ENCODE data around the gene CNTNAP5. TPM values are rescaled to one million over a fixed set of nuclear protein-coding genes. Genes with fewer than 3 reads are reported as not detected.

The CNTNAP5 gene
- total and polyA plus RNA-seq, 2 of the 4 experiments (the other 2 are of a cell fraction), result not detected

DNA sequence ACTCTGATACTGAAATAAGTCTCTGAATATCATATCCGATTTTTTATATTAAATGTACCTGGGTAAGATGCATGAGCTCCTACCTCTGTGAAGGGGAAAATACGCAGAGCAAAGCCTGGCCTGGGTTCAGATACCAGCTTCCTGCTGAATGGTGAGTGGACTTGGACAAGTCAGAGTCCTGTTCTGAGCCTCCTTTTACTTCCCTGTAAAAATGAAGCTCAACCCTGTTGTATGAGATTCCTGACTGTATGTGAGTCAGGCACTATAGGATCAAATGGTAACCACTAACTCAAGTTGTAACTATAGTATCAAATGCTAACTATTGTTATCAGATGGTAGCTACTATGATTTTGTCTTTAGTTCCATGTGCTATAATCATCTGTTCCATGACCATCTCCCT, 561.7 kb downstream of the CNTNAP5 start:
- no peak overlapping the region for H3K18ac ChIP-seq (ENCODE audit: low read depth, low read length)
- H4K20me1 ChIP-seq (ENCODE audit: insufficient read depth, low read length), result no peaks in the 10 kb centered on the region
- no peak overlapping the region for H2AK9ac ChIP-seq (replicated peaks; ENCODE audit: low read depth, low read length, poor library complexity)
- no peaks in the 10 kb centered on the region for H3K79me1 ChIP-seq (ENCODE audit: low read depth in 1 of 2, low read length in 2 of 2)
- H3K9me3 ChIP-seq (ENCODE audit: control insufficient read depth, insufficient read depth, low read length), result no peaks in the 10 kb centered on the region
- POLR2A ChIA-PET (ENCODE audit: unreplicated experiment), result no interaction called here
- H3K23ac ChIP-seq (ENCODE audit: low read depth, low read length), result no peak overlapping the region
- no peak overlapping the region for H2BK120ac ChIP-seq (ENCODE audit: low read depth, low read length)
- H2BK15ac ChIP-seq (ENCODE audit: low read depth, low read length), result no peak overlapping the region
- in situ Hi-C loops (cut with MboI; ENCODE audit: low sequenced_read_pairs), result no loop called here
- no peak overlapping the region for H3K56ac ChIP-seq (ENCODE audit: extremely low read depth, insufficient read depth, low read length)
- no peak for TF ChIP-seq MXI1 (IDR thresholded peaks at IDR 0.05; ENCODE audit: borderline replicate concordance, low read depth, low read length)
- no peak for TF ChIP-seq POLR2A (IDR thresholded peaks at IDR 0.05; ENCODE audit: low read depth, low read length)
- no peak for TF ChIP-seq MAFK (IDR thresholded peaks at IDR 0.05; ENCODE audit: low read depth, low read length)
- WGBS, 2 experiments (ENCODE audit: extremely low coverage in 2 of 2, insufficient read length in 1 of 2), result no CpG with 5 or more reads among the region's 2 CpGs
- H3K36me3 ChIP-seq (ENCODE audit: control insufficient read depth, insufficient read depth, low read length), result no peaks in the 10 kb centered on the region
- H3K4ac ChIP-seq (ENCODE audit: low read depth, low read length), result no peak overlapping the region
- no peak overlapping the region for H2BK20ac ChIP-seq (ENCODE audit: low read depth, low read length)
- no peak overlapping the region for H3K14ac ChIP-seq (replicated peaks; ENCODE audit: low read depth, low read length)
- H3K4me1 ChIP-seq (ENCODE audit: control insufficient read depth, insufficient read depth, low read length), result no peaks in the 10 kb centered on the region
- ATAC-seq (ENCODE audit: low read depth) (no peak), DNase-seq (no peak)
- CTCF ChIA-PET, result no interaction called here
- dilution Hi-C loops (cut with HindIII; ENCODE audit: low sequenced_read_pairs, unreplicated experiment), result no loop called here
- no peak overlapping the region for H4K5ac ChIP-seq (ENCODE audit: low read depth, low read length)
- no peak overlapping the region for H3K27ac ChIP-seq (ENCODE audit: insufficient read depth, low read length)
- H3K27me3 ChIP-seq (ENCODE audit: control insufficient read depth, insufficient read depth, low read length), result no peaks in the 10 kb centered on the region
- intact Hi-C loops (cut with micrococcal nuclease), result no loop called here
- H4K91ac ChIP-seq (ENCODE audit: insufficient read depth, low read depth, low read length), result no peak overlapping the region
- no peak overlapping the region for H3K9ac ChIP-seq (ENCODE audit: low read depth, low read length)
- no peaks in the 10 kb centered on the region for H3K9me1 ChIP-seq (ENCODE audit: insufficient read depth, low read length)
- H4K8ac ChIP-seq (ENCODE audit: low read depth in 2 of 2, low read length in 2 of 2), result no peak overlapping the region
- BruUV-seq (replicated peaks), result no TSS peak
- H2AK5ac ChIP-seq (ENCODE audit: low read depth, low read length), result no peak overlapping the region
- H3K4me2 ChIP-seq (ENCODE audit: low read depth, low read length), result no peak overlapping the region
- H2BK5ac ChIP-seq (ENCODE audit: low read depth, low read length, poor library complexity, severe bottlenecking), result no peak overlapping the region
- no peak overlapping the region for H3K4me3 ChIP-seq (ENCODE audit: insufficient read depth, low read depth, low read length)
- no peak overlapping the region for H2AFZ ChIP-seq (replicated peaks; ENCODE audit: low read length, poor library complexity)

Data from IMR-90 (cell line).